ENCODE measurements around the gene OR2M7. TPM values are rescaled to one million over a fixed set of nuclear protein-coding genes. Genes with fewer than 3 reads are reported as not detected.

The OR2M7 gene
- polyA plus RNA-seq, 1 donor (not counting 4 experiments of a cell fraction or from before 2014, with no cell fraction given), result not detected

GRCh38 chr1:248372394-248372793 lies 48.0 kb upstream of the OR2M7 start:
- no peaks in the 10 kb centered on the region for H4K20me1 ChIP-seq (ENCODE audit: control insufficient read depth, extremely low read depth, insufficient read depth, low read length)
- no peak for FAIRE-seq
- no peak for TF ChIP-seq CTCF (optimal IDR thresholded peaks at IDR 0.05 in 1 of 3, IDR thresholded peaks at IDR 0.05 in 1 of 3, conservative IDR thresholded peaks at IDR 0.05 in 1 of 3; ENCODE audit: extremely low read depth in 1 of 3, insufficient read depth in 2 of 3, low read length in 3 of 3)
- H3K9me1 ChIP-seq (ENCODE audit: control insufficient read depth, extremely low read depth, insufficient read depth, low read length), result no peaks in the 10 kb centered on the region
- H3K27me3 ChIP-seq (ENCODE audit: control insufficient read depth, extremely low read depth, insufficient read depth, low read length), result no peaks in the 10 kb centered on the region
- DNase-seq (ENCODE audit: low read depth, low spot score), result no peak
- H3K4me3 ChIP-seq (ENCODE audit: control insufficient read depth in 2 of 3, extremely low read depth in 1 of 3, insufficient read depth in 2 of 3, low read depth in 1 of 3, low read length in 3 of 3), result no peak overlapping the region
- H3K9ac ChIP-seq (ENCODE audit: control insufficient read depth, extremely low read depth, insufficient read depth, low read length), result no peak overlapping the region
- no peaks in the 10 kb centered on the region for H3K9me3 ChIP-seq (ENCODE audit: control insufficient read depth, low read depth, low read length)
- no peak overlapping the region for H2AFZ ChIP-seq (ENCODE audit: control insufficient read depth, low read length)
- H3K36me3 ChIP-seq (ENCODE audit: control insufficient read depth in 2 of 2, extremely low read depth in 1 of 2, insufficient read depth in 2 of 2, low read length in 2 of 2), result no peaks in the 10 kb centered on the region
- H3K79me2 ChIP-seq (ENCODE audit: control insufficient read depth, insufficient read depth, low read length), result no peaks in the 10 kb centered on the region
- dilution Hi-C loops (cut with MboI; ENCODE audit: extremely low pct_ligation_motif_present, low sequenced_read_pairs), result no loop called here
- H3K27ac ChIP-seq (ENCODE audit: control insufficient read depth, insufficient read depth, low read length), result no peak overlapping the region
- H3K4me2 ChIP-seq (ENCODE audit: control insufficient read depth, extremely low read depth, insufficient read depth, low read depth, low read length), result no peak overlapping the region
- no peaks in the 10 kb centered on the region for H3K4me1 ChIP-seq (ENCODE audit: control insufficient read depth, extremely low read depth, insufficient read depth, low read length)

GRCh38 chr1:248366609-248367008 lies 42.2 kb upstream of the OR2M7 start:
- H3K9me3 ChIP-seq (ENCODE audit: control insufficient read depth, low read depth, low read length), result no peaks in the 10 kb centered on the region
- H3K36me3 ChIP-seq (ENCODE audit: control insufficient read depth in 2 of 2, extremely low read depth in 1 of 2, insufficient read depth in 2 of 2, low read length in 2 of 2), result no peaks in the 10 kb centered on the region
- H3K9ac ChIP-seq (ENCODE audit: control insufficient read depth, extremely low read depth, insufficient read depth, low read length), result no peak overlapping the region
- DNase-seq (ENCODE audit: low read depth, low spot score), result no peak
- H3K4me3 ChIP-seq (ENCODE audit: control insufficient read depth in 2 of 3, extremely low read depth in 1 of 3, insufficient read depth in 2 of 3, low read depth in 1 of 3, low read length in 3 of 3), result no peak overlapping the region
- no peak for FAIRE-seq
- no peaks in the 10 kb centered on the region for H3K27me3 ChIP-seq (ENCODE audit: control insufficient read depth, extremely low read depth, insufficient read depth, low read length)
- TF ChIP-seq CTCF (optimal IDR thresholded peaks at IDR 0.05 in 1 of 3, IDR thresholded peaks at IDR 0.05 in 1 of 3, conservative IDR thresholded peaks at IDR 0.05 in 1 of 3; ENCODE audit: extremely low read depth in 1 of 3, insufficient read depth in 2 of 3, low read length in 3 of 3) (no peak), EZH2 (IDR thresholded peaks at IDR 0.05; ENCODE audit: low read length) (no peak)
- dilution Hi-C loops (cut with MboI; ENCODE audit: extremely low pct_ligation_motif_present, low sequenced_read_pairs), result no loop called here
- H3K4me1 ChIP-seq (ENCODE audit: control insufficient read depth, extremely low read depth, insufficient read depth, low read length), result no peaks in the 10 kb centered on the region
- H4K20me1 ChIP-seq (ENCODE audit: control insufficient read depth, extremely low read depth, insufficient read depth, low read length), result no peaks in the 10 kb centered on the region
- no peak overlapping the region for H3K4me2 ChIP-seq (ENCODE audit: control insufficient read depth, extremely low read depth, insufficient read depth, low read depth, low read length)
- H2AFZ ChIP-seq (ENCODE audit: control insufficient read depth, low read length), result no peak overlapping the region
- no peak overlapping the region for H3K27ac ChIP-seq (ENCODE audit: control insufficient read depth, insufficient read depth, low read length)
- no peaks in the 10 kb centered on the region for H3K9me1 ChIP-seq (ENCODE audit: control insufficient read depth, extremely low read depth, insufficient read depth, low read length)
- H3K79me2 ChIP-seq (ENCODE audit: control insufficient read depth, insufficient read depth, low read length), result no peaks in the 10 kb centered on the region
